GM13977 (cell line): ENCODE results near the gene SH3PXD2A.

Experiments
- DNase-seq: peaks from one replicate; pipeline ENCODE4 v3.0.0; 2012; ENCODE audit warnings: low spot score
- CTCF ChIP-seq: IDR thresholded peaks from 2 replicates; pipeline ENCODE4 v1.5.1; 2012; ENCODE audit warnings: mild to moderate bottlenecking, control low read depth; ENCODE audit not compliant: insufficient read depth; ENCODE audit errors: extremely low read depth, missing control alignments
- in situ Hi-C: fragments of 300-500 bp; cut with MboI; formaldehyde crosslinking; loops from one replicate; pipeline ENCODE4 v1.12.0; 2022; ENCODE audit warnings: low sequenced_read_pairs, low pct_unique_long_range_greater_than_20kb, mixed read lengths, inconsistent platforms; ENCODE audit not compliant: unreplicated experiment

SH3PXD2A gene

GRCh38 chr10:103648251-103648635 is 207.1 kb downstream of the SH3PXD2A start:
- no peak for DNase-seq
- in situ Hi-C loops, result no loop called here
- TF ChIP-seq CTCF, result no peak

- DNase-seq, result no peak
- in situ Hi-C loops, result no loop called here
- no peak for TF ChIP-seq CTCF
Observed at GRCh38 chr10:103646304-103646703, 209.1 kb downstream of the SH3PXD2A start.

- in situ Hi-C loops, result no loop called here
- DNase-seq, result no peak
- no peak for TF ChIP-seq CTCF
Observed at GRCh38 chr10:103645141-103646054, 210.0 kb downstream of the SH3PXD2A start.

GRCh38 chr10:103643381-103643780 is 212.0 kb downstream of the SH3PXD2A start:
- TF ChIP-seq CTCF, result no peak
- in situ Hi-C loops, result no loop called here
- DNase-seq, result no peak

GRCh38 chr10:103641326-103641725 is 214.1 kb downstream of the SH3PXD2A start:
- DNase-seq, result no peak
- in situ Hi-C loops, result no loop called here
- TF ChIP-seq CTCF, result no peak

GRCh38 chr10:103640436-103641181 is 214.8 kb downstream of the SH3PXD2A start:
- no peak for DNase-seq
- in situ Hi-C loops, result no loop called here
- TF ChIP-seq CTCF, result no peak
